A673 (cell line): ENCODE data around the gene SIGLEC8.

Experiments used
- CTCF ChIP-seq: fragments of 300-800, 200-600 bp; sonication (generic); conservative IDR thresholded peaks from 2 replicates; pipeline ENCODE4 v1.5.1; 2017; ENCODE audit warnings: low read depth, mild to moderate bottlenecking, antibody characterized with exemption, low read length, moderate library complexity, mixed read lengths
- EZH2 ChIP-seq: fragments of 200-600 bp; sonication (generic); IDR thresholded peaks from 2 replicates; pipeline ENCODE4 v1.6.1; 2017; ENCODE audit warnings: borderline replicate concordance, low read depth, mild to moderate bottlenecking, mixed read lengths, antibody characterized with exemption, low read length; ENCODE audit not compliant: poor library complexity, severe bottlenecking

GRCh38 chr19:51448011-51448410, 10.2 kb downstream of the SIGLEC8 start:
- TF ChIP-seq CTCF (no peak), EZH2 (no peak)
